NCI-H2196 treated with DMSO at 0.1 percent for 48 hours (cell line): ENCODE data around the gene C1QTNF9B.
"Not testable (repeated sequence)": the region's sequence is repeated elsewhere in the genome, so short reads cannot be mapped to it uniquely, and the experiment has no call there.

Experiments
- DNase-seq: peaks from one replicate; lab custom pipeline; 2025; ENCODE audit not compliant: unreplicated experiment; lab: John Stamatoyannopoulos, UW

C1QTNF9B gene

GRCh38 chr13:23897452-23897919 is at the start of gene C1QTNF9B:
TSS of gene C1QTNF9B (minus strand) at chr13:23897502.
- DNase-seq: not testable (repeated sequence)

GRCh38 chr13:23946900-23947299 is 49.6 kb upstream of the C1QTNF9B start:
- DNase-seq: no peak

- no peak for DNase-seq
Observed at GRCh38 chr13:23946067-23946466, 48.8 kb upstream of the C1QTNF9B start.

GRCh38 chr13:23945612-23946011 is 48.3 kb upstream of the C1QTNF9B start:
- DNase-seq: no peak

GRCh38 chr13:23941211-23941610 is 43.9 kb upstream of the C1QTNF9B start:
- DNase-seq: no peak

- not testable (repeated sequence) for DNase-seq
Observed at GRCh38 chr13:23939666-23940065, 42.4 kb upstream of the C1QTNF9B start.

GRCh38 chr13:23934520-23934919 is 37.2 kb upstream of the C1QTNF9B start:
- no peak for DNase-seq

GRCh38 chr13:23928985-23929384 is 31.7 kb upstream of the C1QTNF9B start:
- DNase-seq: no peak

- no peak for DNase-seq
Observed at GRCh38 chr13:23923031-23923430, 25.7 kb upstream of the C1QTNF9B start.

GRCh38 chr13:23922005-23922932 is 25.0 kb upstream of the C1QTNF9B start:
- no peak for DNase-seq

GRCh38 chr13:23921451-23921888 is 24.2 kb upstream of the C1QTNF9B start:
- peak; percentile 4 for DNase-seq

GRCh38 chr13:23919006-23919405 is 21.7 kb upstream of the C1QTNF9B start:
- no peak for DNase-seq

- DNase-seq: no peak
Observed at GRCh38 chr13:23918208-23918607, 20.9 kb upstream of the C1QTNF9B start.

GRCh38 chr13:23915308-23915707 is 18.0 kb upstream of the C1QTNF9B start:
- peak; percentile 13 for DNase-seq

- no peak for DNase-seq
Observed at GRCh38 chr13:23912469-23912868, 15.2 kb upstream of the C1QTNF9B start.

GRCh38 chr13:23909606-23910005 is 12.3 kb upstream of the C1QTNF9B start:
- DNase-seq: no peak

- no peak for DNase-seq
Observed at GRCh38 chr13:23905766-23906165, 8.5 kb upstream of the C1QTNF9B start.

- DNase-seq: no peak
Observed at GRCh38 chr13:23903906-23904280, 6.6 kb upstream of the C1QTNF9B start.

- no peak for DNase-seq
Observed at GRCh38 chr13:23902975-23903905, 5.9 kb upstream of the C1QTNF9B start.

- no peak for DNase-seq
Observed at GRCh38 chr13:23901365-23901764, 4.1 kb upstream of the C1QTNF9B start.

GRCh38 chr13:23899555-23899954 is 2.3 kb upstream of the C1QTNF9B start:
- DNase-seq: no peak
